Tibial nerve (tissue), 3 donors: ENCODE results near the gene KCNMB3.

Experiments
- CTCF ChIP-seq, 5 experiments: fragments of 200-600 bp in 3 of 5; fragments of 450-650 bp in 2 of 5; sonication (generic) in 3 of 5; IDR thresholded peaks; one replicate each; pipeline ENCODE4 v1.5.1; 2016 to 2019; ENCODE audit warnings: antibody characterized with exemption in 5 of 5, mild to moderate bottlenecking in 3 of 5, moderate library complexity in 2 of 5
- POLR2A ChIP-seq, 2 donors: fragments of 450-650 bp; IDR thresholded peaks; one replicate each; pipeline ENCODE4 v1.6.1; 2017; ENCODE audit warnings: antibody characterized with exemption in 2 of 2, mild to moderate bottlenecking in 2 of 2, moderate library complexity in 2 of 2

- TF ChIP-seq CTCF (IDR thresholded peaks at IDR 0.05) (no peak), POLR2A (IDR thresholded peaks at IDR 0.05) (no peak)
These were observed 35.4 kb upstream of the KCNMB3 start for GRCh38 chr3:179286331-179286730.
